ENCODE data around the gene PHKA2. TPM values are rescaled to one million over a fixed set of nuclear protein-coding genes. Genes with fewer than 3 reads are reported as not detected.
"Not testable (repeated sequence)": the region's sequence is repeated elsewhere in the genome, so short reads cannot be mapped to it uniquely, and the experiment has no call there.

Gene PHKA2
- total RNA-seq, 1 experiment from 2014 or later, result 18.1 TPM

DNA sequence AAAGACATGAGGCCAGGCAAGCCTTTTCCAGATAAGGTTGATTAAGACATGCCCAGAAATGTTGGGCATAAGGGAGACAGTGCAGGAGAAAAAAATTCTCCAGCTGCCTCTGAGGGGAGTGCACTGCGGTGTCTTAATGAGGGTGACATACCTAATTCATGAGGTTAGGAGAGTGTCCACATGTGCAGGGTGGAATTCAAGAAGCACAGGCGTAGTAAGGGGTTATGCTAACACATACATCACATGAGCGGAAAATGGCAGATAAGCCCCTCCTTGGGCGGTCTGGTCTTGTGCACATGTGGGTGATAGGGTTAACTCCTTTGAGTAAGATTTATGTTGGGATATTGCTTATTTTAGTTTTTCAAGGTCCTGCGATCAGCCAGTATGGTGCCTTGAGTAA, 122.4 kb downstream of the PHKA2 start:
- Mint-ChIP-seq H3K27me3 (ENCODE audit: insufficient read depth, unreplicated experiment) (no peaks in the 10 kb centered on the region), H3K4me3 (ENCODE audit: unreplicated experiment) (no peak overlapping the region), H3K9me3 (ENCODE audit: unreplicated experiment) (peaks cover 7% of the 10 kb centered on the region), H3K36me3 (ENCODE audit: insufficient read depth, unreplicated experiment) (no peaks in the 10 kb centered on the region), H3K4me1 (ENCODE audit: insufficient read depth, unreplicated experiment) (no peaks in the 10 kb centered on the region), H3K27ac (ENCODE audit: low read depth, unreplicated experiment) (no peak overlapping the region)
- POLR2A ChIA-PET, result no interaction called here
- TF ChIP-seq, protein P1, sequence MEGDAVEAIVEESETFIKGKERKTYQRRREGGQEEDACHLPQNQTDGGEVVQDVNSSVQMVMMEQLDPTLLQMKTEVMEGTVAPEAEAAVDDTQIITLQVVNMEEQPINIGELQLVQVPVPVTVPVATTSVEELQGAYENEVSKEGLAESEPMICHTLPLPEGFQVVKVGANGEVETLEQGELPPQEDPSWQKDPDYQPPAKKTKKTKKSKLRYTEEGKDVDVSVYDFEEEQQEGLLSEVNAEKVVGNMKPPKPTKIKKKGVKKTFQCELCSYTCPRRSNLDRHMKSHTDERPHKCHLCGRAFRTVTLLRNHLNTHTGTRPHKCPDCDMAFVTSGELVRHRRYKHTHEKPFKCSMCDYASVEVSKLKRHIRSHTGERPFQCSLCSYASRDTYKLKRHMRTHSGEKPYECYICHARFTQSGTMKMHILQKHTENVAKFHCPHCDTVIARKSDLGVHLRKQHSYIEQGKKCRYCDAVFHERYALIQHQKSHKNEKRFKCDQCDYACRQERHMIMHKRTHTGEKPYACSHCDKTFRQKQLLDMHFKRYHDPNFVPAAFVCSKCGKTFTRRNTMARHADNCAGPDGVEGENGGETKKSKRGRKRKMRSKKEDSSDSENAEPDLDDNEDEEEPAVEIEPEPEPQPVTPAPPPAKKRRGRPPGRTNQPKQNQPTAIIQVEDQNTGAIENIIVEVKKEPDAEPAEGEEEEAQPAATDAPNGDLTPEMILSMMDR (IDR thresholded peaks at IDR 0.05; ENCODE audit: unreplicated experiment), result no peak
- no TSS peak for BruUV-seq (replicated peaks)
- no peak for DNase-seq (ENCODE audit: unreplicated experiment)
- CTCF ChIA-PET, result interaction anchor here (0.6 kb wide), 1 partner anchor 484 kb away, joined by 4 read pairs; no protein-coding TSS in a partner anchor
- intact Hi-C loops (cut with micrococcal nuclease), result no loop called here

- ChIA-PET POLR2A (no interaction called here), CTCF (interaction anchor here (0.6 to 0.7 kb wide), 2 partner anchors 53 to 335 kb away, joined by 3 to 4 read pairs; no protein-coding TSS in a partner anchor)
- no TSS peak for BruUV-seq (replicated peaks)
- H3K36me3 Mint-ChIP-seq (ENCODE audit: insufficient read depth, unreplicated experiment), result no peaks in the 10 kb centered on the region
- no peaks in the 10 kb centered on the region for H3K27me3 Mint-ChIP-seq (ENCODE audit: insufficient read depth, unreplicated experiment)
- intact Hi-C loops (cut with micrococcal nuclease), result no loop called here
- no peak for DNase-seq (ENCODE audit: unreplicated experiment)
- no peak overlapping the region for H3K4me3 Mint-ChIP-seq (ENCODE audit: unreplicated experiment)
- no peaks in the 10 kb centered on the region for H3K4me1 Mint-ChIP-seq (ENCODE audit: insufficient read depth, unreplicated experiment)
- TF ChIP-seq, protein P1 (IDR thresholded peaks at IDR 0.05; ENCODE audit: unreplicated experiment), result no peak
- no peak overlapping the region for H3K27ac Mint-ChIP-seq (ENCODE audit: low read depth, unreplicated experiment)
- H3K9me3 Mint-ChIP-seq (ENCODE audit: unreplicated experiment), result peaks cover 14% of the 10 kb centered on the region
Observed at GRCh38 chrX:18856645-18856997, 127.3 kb downstream of the PHKA2 start.

- TF ChIP-seq, protein P1 (IDR thresholded peaks at IDR 0.05; ENCODE audit: unreplicated experiment), result no peak
- DNase-seq (ENCODE audit: unreplicated experiment), result no peak
Observed at GRCh38 chrX:18855919-18856644, 127.8 kb downstream of the PHKA2 start.

GRCh38 chrX:18847901-18848300, 136.0 kb downstream of the PHKA2 start:
- H3K4me3 Mint-ChIP-seq (ENCODE audit: unreplicated experiment); POLR2A ChIA-PET; H3K9me3 Mint-ChIP-seq (ENCODE audit: unreplicated experiment); CTCF ChIA-PET; BruUV-seq (replicated peaks); intact Hi-C loops (cut with micrococcal nuclease); H3K27me3 Mint-ChIP-seq (ENCODE audit: insufficient read depth, unreplicated experiment); H3K36me3 Mint-ChIP-seq (ENCODE audit: insufficient read depth, unreplicated experiment); H3K4me1 Mint-ChIP-seq (ENCODE audit: insufficient read depth, unreplicated experiment); DNase-seq (ENCODE audit: unreplicated experiment); H3K27ac Mint-ChIP-seq (ENCODE audit: low read depth, unreplicated experiment): not testable (repeated sequence)

More at GRCh38 chrX:18855919-18856644, 127.8 kb downstream of the PHKA2 start:
- Mint-ChIP-seq H3K9me3 (ENCODE audit: unreplicated experiment) (peaks cover 14% of the 10 kb centered on the region), H3K27ac (ENCODE audit: low read depth, unreplicated experiment) (no peak overlapping the region), H3K4me1 (ENCODE audit: insufficient read depth, unreplicated experiment) (no peaks in the 10 kb centered on the region), H3K4me3 (ENCODE audit: unreplicated experiment) (no peak overlapping the region), H3K36me3 (ENCODE audit: insufficient read depth, unreplicated experiment) (no peaks in the 10 kb centered on the region), H3K27me3 (ENCODE audit: insufficient read depth, unreplicated experiment) (no peaks in the 10 kb centered on the region)
- intact Hi-C loops (cut with micrococcal nuclease), result no loop called here
- no TSS peak for BruUV-seq (replicated peaks)
- POLR2A ChIA-PET, result no interaction called here
- CTCF ChIA-PET, result interaction anchor here (0.6 to 0.7 kb wide), 2 partner anchors 54 to 335 kb away, joined by 3 to 4 read pairs; no protein-coding TSS in a partner anchor

Other genes starting within 250 kb of the PHKA2 start
- 6.4 and 8.6 TPM in 2 replicates for gene ADGRG2, start 138.4 kb upstream of the PHKA2 start, total RNA-seq (2022)